MM.1S (cell line): Measurements from ENCODE around the gene MRPL17.

Experiments used
- CTCF ChIP-seq: fragments of 300-600 bp; sonication (generic); IDR thresholded peaks from 2 replicates; pipeline ENCODE4 v1.5.1; 2016; ENCODE audit warnings: antibody characterized with exemption, low read length, mixed read lengths
- EZH2 ChIP-seq: fragments of 300-600 bp; sonication (generic); optimal IDR thresholded peaks from 2 replicates; pipeline ENCODE3; 2017; ENCODE audit warnings: low read depth, mild to moderate bottlenecking, antibody characterized with exemption, low read length, mixed read lengths
- EZH2phosphoT487 ChIP-seq: fragments of 300-600 bp; sonication (generic); IDR thresholded peaks from 2 replicates; pipeline ENCODE4 v1.6.1; 2018; ENCODE audit warnings: antibody characterized with exemption, low read length

DNA sequence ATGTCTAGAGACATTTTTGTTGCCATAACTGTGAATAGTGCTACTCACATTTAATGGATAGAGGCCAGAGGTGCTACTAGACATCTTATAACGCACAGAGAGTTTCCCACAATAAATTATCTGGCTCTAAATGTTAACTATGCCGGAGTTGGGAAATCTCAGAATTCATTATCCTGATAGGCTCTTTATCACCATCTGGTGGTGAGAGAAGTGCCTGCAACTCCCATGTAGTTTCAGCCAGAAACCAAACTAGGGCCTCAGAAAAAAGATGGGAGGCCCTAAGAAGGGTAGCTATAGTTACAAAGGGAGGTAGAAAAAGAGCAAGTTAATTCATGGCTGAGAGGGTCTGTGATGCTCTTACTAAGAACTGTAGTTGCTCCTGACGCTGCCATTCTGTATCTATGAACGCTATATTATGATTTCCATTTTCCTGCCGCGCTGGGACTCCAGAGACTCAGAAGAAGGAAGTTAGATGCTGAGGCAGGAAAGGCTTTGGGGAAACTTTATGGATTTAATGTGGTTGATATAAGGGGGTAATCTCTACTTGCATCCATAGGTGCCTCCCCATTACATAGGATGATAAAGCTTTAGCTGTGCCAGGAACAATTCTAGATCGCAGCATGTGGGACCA, 22.9 kb upstream of the MRPL17 start:
- no peak for TF ChIP-seq EZH2
- peak; percentile 84 for TF ChIP-seq CTCF
- TF ChIP-seq EZH2phosphoT487, result no peak
